SH-SY5Y (cell line): ENCODE results near the gene PILRA.

ENCODE experiments used
- GATA2 ChIP-seq: IDR thresholded peaks from 2 replicates; pipeline ENCODE4 v1.6.1; 2011; ENCODE audit warnings: mild to moderate bottlenecking, low read depth, low read length
- GATA3 ChIP-seq: IDR thresholded peaks from 2 replicates; pipeline ENCODE4 v1.6.1; 2011; ENCODE audit warnings: low read depth, mild to moderate bottlenecking, low read length, moderate library complexity

DNA sequence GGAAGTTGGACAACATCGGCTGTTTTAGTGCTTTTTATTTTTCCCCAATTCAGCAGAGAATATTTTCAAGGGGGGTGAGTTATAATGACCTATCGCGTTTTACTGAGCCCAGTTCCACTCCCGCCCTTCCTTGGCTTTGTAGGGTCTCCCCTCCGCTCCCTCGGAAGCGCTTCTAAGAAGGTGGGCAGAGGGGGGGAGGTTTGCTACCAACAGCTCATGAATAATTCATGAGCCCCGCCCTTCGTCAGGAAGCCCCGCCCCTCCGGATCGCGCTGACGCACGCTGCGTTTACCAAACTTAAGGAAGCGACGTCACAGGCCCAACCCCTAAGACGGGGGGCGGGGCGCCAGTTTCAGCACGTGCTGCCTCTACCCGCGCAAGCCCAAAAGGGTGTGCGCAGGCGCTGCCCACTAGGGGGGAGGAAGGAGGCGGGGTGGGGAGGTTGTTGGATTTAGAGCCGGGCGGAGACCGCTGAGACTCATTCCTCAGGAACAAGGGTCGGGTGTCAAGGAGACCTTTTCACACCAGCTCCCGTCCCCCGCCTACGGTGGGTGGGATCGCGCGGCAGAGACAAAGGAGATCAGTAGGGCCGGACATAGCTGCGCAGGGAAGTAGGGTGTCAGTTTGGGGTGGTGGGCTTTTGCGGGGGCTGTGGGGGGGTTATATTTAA lies 55.8 kb downstream of the PILRA start:
- TF ChIP-seq GATA2 (no peak), GATA3 (no peak)
